ENCODE measurements around the gene DPPA5. TPM values are rescaled to one million over a fixed set of nuclear protein-coding genes. Genes with fewer than 3 reads are reported as not detected.
"Not testable (repeated sequence)": the region's sequence is repeated elsewhere in the genome, so short reads cannot be mapped to it uniquely, and the experiment has no call there.

Gene DPPA5
- total and polyA plus RNA-seq, 2 donors (not counting 3 experiments of a cell fraction or from before 2014, with no cell fraction given), result not detected

DNA sequence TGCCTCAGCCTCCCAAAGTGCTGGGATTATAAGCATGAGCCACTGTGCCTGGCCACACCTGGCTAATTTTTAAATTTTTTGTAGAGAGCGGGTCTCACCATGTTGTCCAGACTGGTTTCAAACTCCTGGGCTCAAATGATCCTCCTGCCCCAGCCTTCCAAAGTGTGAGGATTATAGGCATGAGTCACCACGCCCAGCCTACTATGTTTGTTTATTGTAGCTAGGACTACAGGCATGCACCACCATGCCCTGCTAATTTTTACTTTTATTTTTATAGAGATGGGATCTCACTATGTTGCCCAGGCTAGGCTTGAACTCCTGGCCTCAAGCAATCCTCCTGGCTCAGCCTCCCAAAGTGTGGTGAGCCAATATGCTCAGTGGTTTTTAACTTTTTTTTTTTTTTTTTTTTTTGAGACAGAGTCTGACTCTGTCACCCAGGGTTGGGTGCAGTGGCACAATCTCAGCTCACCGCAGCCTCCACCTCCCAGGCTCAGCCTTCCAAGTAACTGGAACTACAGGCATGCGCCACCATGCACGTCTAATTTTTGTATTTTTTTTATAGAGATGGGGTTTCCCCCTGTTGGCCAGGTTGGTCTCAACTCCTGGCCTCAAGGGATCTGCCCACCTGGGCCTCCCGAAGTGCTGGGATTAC, 28.5 kb upstream of the DPPA5 start:
- Histone ChIP-seq H4K20me1 (replicated peaks; ENCODE audit: control insufficient read depth, extremely low read depth, insufficient read depth, low read length) (no peaks in the 10 kb centered on the region), H3K4me1 (ENCODE audit: control insufficient read depth, extremely low read depth, insufficient read depth, low read length) (no peaks in the 10 kb centered on the region), H3K27me3 (ENCODE audit: control insufficient read depth in 2 of 2, insufficient read depth in 2 of 2, low read length in 2 of 2) (no peaks in the 10 kb centered on the region), H2AFZ (ENCODE audit: low read depth, low read length) (no peak overlapping the region), H3K4me2 (ENCODE audit: insufficient read depth, low read length) (no peak overlapping the region), H3K9me3 (replicated peaks; ENCODE audit: control insufficient read depth, insufficient read depth, low read length) (no peaks in the 10 kb centered on the region), H3K4me3 (replicated peaks in 1 of 3; ENCODE audit: insufficient read depth in 1 of 3, low read depth in 1 of 3, low read length in 3 of 3) (no peak overlapping the region), H3K27ac (ENCODE audit: insufficient read depth, low read depth, low read length) (no peak overlapping the region), H3K9me1 (replicated peaks; ENCODE audit: control insufficient read depth, extremely low read depth, insufficient read depth, low read length) (no peaks in the 10 kb centered on the region), H3K9ac (replicated peaks; ENCODE audit: extremely low read depth, insufficient read depth, low read length) (no peak overlapping the region), H3K36me3 (ENCODE audit: control insufficient read depth in 2 of 2, extremely low read depth in 1 of 2, insufficient read depth in 2 of 2, low read length in 2 of 2) (no peaks in the 10 kb centered on the region), H3K79me2 (ENCODE audit: control insufficient read depth, insufficient read depth, low read length) (no peaks in the 10 kb centered on the region)
- no peak for FAIRE-seq
- no peak for DNase-seq (ENCODE audit: low read depth, low spot score)
- no TSS peak for BruUV-seq (replicated peaks)
- ChIA-PET CTCF (interaction anchor here (0.6 kb wide), 1 partner anchor 247 kb away, joined by 3 read pairs; no protein-coding TSS in a partner anchor), POLR2A (no interaction called here)
- TF ChIP-seq POLR2A (IDR thresholded peaks at IDR 0.05; ENCODE audit: low read depth, low read length) (no peak), POLR2AphosphoS5 (IDR thresholded peaks at IDR 0.05; ENCODE audit: insufficient read depth, low read depth, low read length) (no peak), FOS (IDR thresholded peaks at IDR 0.05; ENCODE audit: borderline replicate concordance, insufficient read depth, low read length) (no peak), EZH2 (IDR thresholded peaks at IDR 0.05; ENCODE audit: borderline replicate concordance, low read depth, low read length, severe bottlenecking) (no peak)
- dilution Hi-C loops (cut with MboI; ENCODE audit: extremely low pct_ligation_motif_present, low sequenced_read_pairs), result no loop called here
- intact Hi-C loops (cut with micrococcal nuclease), result no loop called here

DNA sequence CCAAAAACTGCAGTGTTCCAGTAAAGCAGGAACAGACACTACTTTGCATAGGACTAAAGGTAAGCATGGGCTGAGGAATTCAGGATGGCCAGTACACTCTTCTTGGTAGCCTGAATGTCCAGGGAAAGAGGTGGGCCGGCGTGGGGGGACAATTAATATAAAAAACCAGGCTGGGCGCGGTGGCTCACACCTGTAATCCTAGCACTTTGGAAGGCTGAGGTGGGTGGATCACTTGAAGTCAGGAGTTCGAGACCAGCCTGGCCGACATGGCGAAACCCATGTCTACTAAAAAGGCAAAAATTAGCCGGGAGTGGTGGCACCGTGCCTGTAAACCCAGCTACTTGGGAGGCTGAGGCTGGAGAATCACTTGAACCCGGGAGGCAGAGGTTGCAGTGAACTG, 27.5 kb upstream of the DPPA5 start:
- BruUV-seq (replicated peaks); H3K27ac ChIP-seq (ENCODE audit: insufficient read depth, low read depth, low read length): not testable (repeated sequence)

More for the DNA sequence above, 27.5 kb upstream of the DPPA5 start:
- H3K4me3 ChIP-seq (replicated peaks in 1 of 3; ENCODE audit: insufficient read depth in 1 of 3, low read depth in 1 of 3, low read length in 3 of 3); POLR2A ChIA-PET; DNase-seq (ENCODE audit: low read depth, low spot score); H3K36me3 ChIP-seq (ENCODE audit: control insufficient read depth in 2 of 2, extremely low read depth in 1 of 2, insufficient read depth in 2 of 2, low read length in 2 of 2); H4K20me1 ChIP-seq (replicated peaks; ENCODE audit: control insufficient read depth, extremely low read depth, insufficient read depth, low read length); H3K27me3 ChIP-seq (ENCODE audit: control insufficient read depth in 2 of 2, insufficient read depth in 2 of 2, low read length in 2 of 2); dilution Hi-C loops (cut with MboI; ENCODE audit: extremely low pct_ligation_motif_present, low sequenced_read_pairs); intact Hi-C loops (cut with micrococcal nuclease); H3K9me3 ChIP-seq (replicated peaks; ENCODE audit: control insufficient read depth, insufficient read depth, low read length); FAIRE-seq; H2AFZ ChIP-seq (ENCODE audit: low read depth, low read length); H3K9ac ChIP-seq (replicated peaks; ENCODE audit: extremely low read depth, insufficient read depth, low read length); H3K79me2 ChIP-seq (ENCODE audit: control insufficient read depth, insufficient read depth, low read length); H3K4me2 ChIP-seq (ENCODE audit: insufficient read depth, low read length); H3K4me1 ChIP-seq (ENCODE audit: control insufficient read depth, extremely low read depth, insufficient read depth, low read length); H3K9me1 ChIP-seq (replicated peaks; ENCODE audit: control insufficient read depth, extremely low read depth, insufficient read depth, low read length): not testable (repeated sequence)
- CTCF ChIA-PET, result interaction anchor here (0.9 kb wide), 1 partner anchor 7 kb away, joined by 3 read pairs; no protein-coding TSS in a partner anchor
